Neural cell (in vitro differentiated cells): ENCODE data around the gene PIGB. TPM values are rescaled to one million over a fixed set of nuclear protein-coding genes. Genes with fewer than 3 reads are reported as not detected.
A peak's percentile ranks its signal among the peaks of the same experiment; 100 is the strongest.

ENCODE experiments used
- H2AFZ ChIP-seq: fragments of 200-600, 300-800 bp; sonication (generic), shearing (Covaris generic); 2 replicates; pipeline ENCODE4 v1.6.0; 2014; ENCODE audit warnings: low read depth, mild to moderate bottlenecking, antibody characterized with exemption, low read length, moderate library complexity
- H3F3A ChIP-seq: fragments of 200-600 bp; shearing (Covaris generic); 2 replicates; pipeline ENCODE4 v1.6.1; 2016; ENCODE audit warnings: mild to moderate bottlenecking, moderate library complexity, mixed read lengths, antibody characterized with exemption, low read length; ENCODE audit not compliant: insufficient read depth, poor library complexity, severe bottlenecking
- H3K27ac ChIP-seq: fragments of 200-600, 300-800 bp; sonication (generic), shearing (Covaris generic); 2 replicates; pipeline ENCODE4 v1.5.1; 2014; ENCODE audit warnings: mild to moderate bottlenecking, low read length, moderate library complexity
- H3K27me3 ChIP-seq: fragments of 300-800, 200-600 bp; sonication (generic), shearing (Covaris generic); 2 replicates; pipeline ENCODE4 v1.6.0; 2014; ENCODE audit warnings: mild to moderate bottlenecking, low read depth, low read length, moderate library complexity; ENCODE audit not compliant: insufficient read depth
- H3K36me3 ChIP-seq: fragments of 300-800, 200-600 bp; sonication (generic), shearing (Covaris generic); 2 replicates; pipeline ENCODE4 v1.5.1; 2014; ENCODE audit warnings: mild to moderate bottlenecking, antibody characterized with exemption, low read length, moderate library complexity; ENCODE audit not compliant: insufficient read depth
- H3K4me2 ChIP-seq: fragments of 300-800, 200-600 bp; sonication (generic), shearing (Covaris generic); 2 replicates; pipeline ENCODE4 v1.6.0; 2014; ENCODE audit warnings: mild to moderate bottlenecking, low read length
- H3K4me3 ChIP-seq: fragments of 300-800, 200-600 bp; sonication (generic), shearing (Covaris generic); 2 replicates; pipeline ENCODE4 v1.5.1; 2014; ENCODE audit warnings: mild to moderate bottlenecking, low read length, moderate library complexity
- H3K79me2 ChIP-seq: fragments of 200-600 bp; shearing (Covaris generic); replicated peaks from 2 replicates; pipeline ENCODE4 v1.6.0; 2014; ENCODE audit warnings: mild to moderate bottlenecking, low read length, moderate library complexity; ENCODE audit not compliant: insufficient read depth
- H3K9ac ChIP-seq: fragments of 300-800, 200-600 bp; sonication (generic), shearing (Covaris generic); 2 replicates; pipeline ENCODE4 v1.6.1; 2016; ENCODE audit warnings: mild to moderate bottlenecking, low read length, mixed read lengths
- H3K9me2 ChIP-seq: fragments of 200-600 bp; shearing (Covaris generic); 2 replicates; pipeline ENCODE4 v1.6.1; 2016; ENCODE audit warnings: mild to moderate bottlenecking, low read length, mixed read lengths; ENCODE audit not compliant: insufficient read depth
- H3K9me3 ChIP-seq: fragments of 200-600, 300-800 bp; sonication (generic), shearing (Covaris generic); 2 replicates; pipeline ENCODE4 v1.6.1; 2016; ENCODE audit warnings: mild to moderate bottlenecking, mixed run types, low read length, moderate library complexity, mixed read lengths
- H4K20me1 ChIP-seq: fragments of 200-600 bp; shearing (Covaris generic); 2 replicates; pipeline ENCODE4 v1.6.1; 2016; ENCODE audit warnings: mild to moderate bottlenecking, mixed run types; ENCODE audit not compliant: insufficient read depth
- CTCF ChIP-seq: fragments of 450-650 bp; IDR thresholded peaks from 2 replicates; pipeline ENCODE4 v1.5.1; 2014; ENCODE audit warnings: antibody characterized with exemption, mild to moderate bottlenecking, moderate library complexity; ENCODE audit not compliant: poor library complexity, severe bottlenecking
- EP300 ChIP-seq: fragments of 450-650 bp; conservative IDR thresholded peaks from 2 replicates; pipeline ENCODE4 v1.6.1; 2014; ENCODE audit warnings: antibody characterized with exemption, mild to moderate bottlenecking, moderate library complexity; ENCODE audit not compliant: poor library complexity, severe bottlenecking
- EZH2 ChIP-seq: fragments of 200-600, 300-800 bp; shearing (Covaris generic), sonication (generic); IDR thresholded peaks from 2 replicates; pipeline ENCODE4 v1.6.1; 2014; ENCODE audit warnings: antibody characterized with exemption, low read length, borderline replicate concordance, mild to moderate bottlenecking; ENCODE audit not compliant: insufficient read depth, poor library complexity, severe bottlenecking
- MXI1 ChIP-seq: fragments of 450-650 bp; conservative IDR thresholded peaks from 2 replicates; pipeline ENCODE4 v1.6.1; 2014; ENCODE audit warnings: antibody characterized with exemption, mild to moderate bottlenecking; ENCODE audit not compliant: poor library complexity, severe bottlenecking
- POLR2AphosphoS5 ChIP-seq: IDR thresholded peaks from 2 replicates; pipeline ENCODE4 v1.6.1; 2012
- RAD21 ChIP-seq: fragments of 450-650 bp; conservative IDR thresholded peaks from 2 replicates; pipeline ENCODE4 v1.6.1; 2014; ENCODE audit warnings: antibody characterized with exemption, mild to moderate bottlenecking, moderate library complexity
- REST ChIP-seq: IDR thresholded peaks from 2 replicates; pipeline ENCODE4 v1.6.1; 2012; ENCODE audit warnings: borderline replicate concordance
- SMC3 ChIP-seq: fragments of 450-650 bp; conservative IDR thresholded peaks from 2 replicates; pipeline ENCODE4 v1.6.1; 2014; ENCODE audit warnings: antibody characterized with exemption, mild to moderate bottlenecking, moderate library complexity; ENCODE audit not compliant: poor library complexity
- TAF1 ChIP-seq: IDR thresholded peaks from 2 replicates; pipeline ENCODE4 v1.6.1; 2012; ENCODE audit warnings: low read depth
- polyA plus RNA-seq: library from polyadenylated mRNA; depleted of rRNA; stranded (reverse); fragments of >200 nt; gene quantifications from 2 replicates; pipeline ENCODE4 v1.2.3, GENCODE V29; 2014

PIGB gene
- polyA plus RNA-seq, 1 donor from 2014 or later: 8.1 TPM

GRCh38 chr15:55290528-55291057 is 28.4 kb upstream of the PIGB start:
- H3K4me2 ChIP-seq: peak overlapping the region; percentile 82

GRCh38 chr15:55297315-55297714 is 21.7 kb upstream of the PIGB start:
- Histone ChIP-seq H3K4me2 (no peak overlapping the region), H3K27me3 (no peaks in the 10 kb centered on the region), H3K36me3 (no peaks in the 10 kb centered on the region), H3K9ac (no peak overlapping the region), H2AFZ (no peak overlapping the region), H3K79me2 (no peaks in the 10 kb centered on the region), H3F3A (no peaks in the 10 kb centered on the region), H4K20me1 (no peaks in the 10 kb centered on the region), H3K9me2 (no peaks in the 10 kb centered on the region), H3K27ac (no peak overlapping the region), H3K9me3 (peaks cover 4% of the 10 kb centered on the region), H3K4me3 (no peak overlapping the region)
- no peak for TF ChIP-seq MXI1
- TF ChIP-seq SMC3: no peak
- no peak for TF ChIP-seq RAD21
- no peak for TF ChIP-seq POLR2AphosphoS5
- TF ChIP-seq CTCF: no peak
- no peak for TF ChIP-seq TAF1
- no peak for TF ChIP-seq EP300
- no peak for TF ChIP-seq EZH2

More at GRCh38 chr15:55290528-55291057, 28.4 kb upstream of the PIGB start:
- Histone ChIP-seq H4K20me1 (no peaks in the 10 kb centered on the region), H3K9me2 (no peaks in the 10 kb centered on the region), H3K27ac (no peak overlapping the region), H3K79me2 (no peaks in the 10 kb centered on the region), H3K36me3 (no peaks in the 10 kb centered on the region), H3F3A (no peaks in the 10 kb centered on the region), H3K27me3 (peaks cover 12% of the 10 kb centered on the region), H3K4me3 (peak overlapping the region; percentile 86), H3K9me3 (no peaks in the 10 kb centered on the region), H3K9ac (no peak overlapping the region), H2AFZ (no peak overlapping the region)
- TF ChIP-seq CTCF (peak; percentile 92), MXI1 (peak; percentile 15), POLR2AphosphoS5 (no peak), RAD21 (peak; percentile 89), SMC3 (peak; percentile 85), EP300 (no peak), TAF1 (no peak), REST (no peak), EZH2 (no peak)
